ENCODE measurements around the gene MLXIPL.
"Not testable (repeated sequence)": the region's sequence is repeated elsewhere in the genome, so short reads cannot be mapped to it uniquely, and the experiment has no call there.

Gene MLXIPL

DNA sequence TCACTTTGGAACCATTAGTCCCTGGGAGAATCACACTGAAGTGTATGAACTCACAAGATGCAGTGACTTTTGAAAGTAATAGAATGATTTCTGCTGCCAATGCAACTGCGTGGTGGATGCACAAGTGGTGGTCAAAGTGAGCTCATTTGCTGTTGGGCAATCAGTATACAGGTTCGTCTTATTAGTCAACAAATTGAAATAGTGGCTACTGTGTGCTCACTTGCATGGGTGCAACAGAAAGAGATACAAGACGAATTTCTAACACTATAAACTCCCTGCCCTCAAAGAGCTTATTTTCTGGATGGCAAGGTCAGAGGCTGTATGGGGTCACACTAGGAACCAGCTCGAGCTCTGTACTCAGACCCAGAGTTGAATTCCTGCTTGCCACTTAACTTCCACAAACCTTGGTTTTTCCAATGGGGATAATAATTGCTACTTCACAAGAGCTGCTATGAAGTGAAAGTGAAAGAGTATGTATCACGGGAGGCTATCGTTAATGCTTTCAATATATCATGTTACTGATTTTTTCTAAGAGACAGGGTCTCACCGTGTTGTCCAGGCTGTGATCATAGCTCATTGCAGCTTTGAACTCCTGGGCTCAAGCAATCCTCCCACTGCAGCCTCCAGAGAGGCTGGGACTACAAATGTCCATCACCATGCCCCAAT, 58.5 kb downstream of the MLXIPL start:
- TF ChIP-seq YY1 (IDR thresholded peaks at IDR 0.05; ENCODE audit: insufficient read depth, insufficient read length) = no peak
- TF ChIP-seq SUZ12 (IDR thresholded peaks at IDR 0.05; ENCODE audit: extremely low read depth, insufficient read depth, insufficient read length) = no peak
- TF ChIP-seq ZNF274 (IDR thresholded peaks at IDR 0.05; ENCODE audit: low read depth, low read length) = no peak
- no peak for DNase-seq (ENCODE audit: low read depth, low spot score)
- Histone ChIP-seq H3K4me1 (ENCODE audit: insufficient read depth, insufficient read length) (no peaks in the 10 kb centered on the region), H3K27me3 (ENCODE audit: insufficient read depth, insufficient read length) (no peaks in the 10 kb centered on the region), H3K4me3 (ENCODE audit: insufficient read length, low read depth) (no peak overlapping the region), H3K9ac (ENCODE audit: insufficient read length, low read depth) (no peak overlapping the region), H3K36me3 (ENCODE audit: insufficient read depth, insufficient read length, low read length) (peaks cover 19% of the 10 kb centered on the region), H3K9me3 (ENCODE audit: insufficient read depth, low read length) (no peaks in the 10 kb centered on the region)

- Histone ChIP-seq H3K27me3 (ENCODE audit: insufficient read depth, insufficient read length) (no peaks in the 10 kb centered on the region), H3K9me3 (ENCODE audit: insufficient read depth, low read length) (no peaks in the 10 kb centered on the region), H3K9ac (ENCODE audit: insufficient read length, low read depth) (peak overlapping the region; percentile 8), H3K36me3 (ENCODE audit: insufficient read depth, insufficient read length, low read length) (no peaks in the 10 kb centered on the region), H3K4me3 (ENCODE audit: insufficient read length, low read depth) (no peak overlapping the region), H3K4me1 (ENCODE audit: insufficient read depth, insufficient read length) (peaks cover 4% of the 10 kb centered on the region)
- TF ChIP-seq YY1 (IDR thresholded peaks at IDR 0.05; ENCODE audit: insufficient read depth, insufficient read length) (no peak), ZNF274 (IDR thresholded peaks at IDR 0.05; ENCODE audit: low read depth, low read length) (no peak), SUZ12 (IDR thresholded peaks at IDR 0.05; ENCODE audit: extremely low read depth, insufficient read depth, insufficient read length) (no peak)
- no peak for DNase-seq (ENCODE audit: low read depth, low spot score)
These were observed 64.0 kb downstream of the MLXIPL start for GRCh38 chr7:73560109-73560835.

- no peak for TF ChIP-seq YY1 (IDR thresholded peaks at IDR 0.05; ENCODE audit: insufficient read depth, insufficient read length)
- TF ChIP-seq ZNF274 (IDR thresholded peaks at IDR 0.05; ENCODE audit: low read depth, low read length) = no peak
- TF ChIP-seq SUZ12 (IDR thresholded peaks at IDR 0.05; ENCODE audit: extremely low read depth, insufficient read depth, insufficient read length) = no peak
- peak within 1 kb of the TSS; percentile 44 for H3K4me3 ChIP-seq (ENCODE audit: insufficient read length, low read depth)
- peak within 1 kb of the TSS; percentile 85 for H3K9ac ChIP-seq (ENCODE audit: insufficient read length, low read depth)
- peaks cover 4% of the 10 kb centered on the region for H3K4me1 ChIP-seq (ENCODE audit: insufficient read depth, insufficient read length)
- no peaks in the 10 kb centered on the region for H3K9me3 ChIP-seq (ENCODE audit: insufficient read depth, low read length)
- H3K36me3 ChIP-seq (ENCODE audit: insufficient read depth, insufficient read length, low read length) = peaks cover 9% of the 10 kb centered on the region
- DNase-seq (ENCODE audit: low read depth, low spot score) = peak; percentile 43
- H3K27me3 ChIP-seq (ENCODE audit: insufficient read depth, insufficient read length) = no peaks in the 10 kb centered on the region
These were observed 66.7 kb downstream of the MLXIPL start, which contains the start of gene BCL7B for GRCh38 chr7:73557397-73558257. Gene BCL7B (minus strand): TSS chr7:73557690. CDS start chr7:73557578, 112 bp downstream.

GRCh38 chr7:73557108-73557396, 67.3 kb downstream of the MLXIPL start:
- peak; percentile 88 for DNase-seq (ENCODE audit: low read depth, low spot score)
- H3K4me1 ChIP-seq (ENCODE audit: insufficient read depth, insufficient read length) = peaks cover 4% of the 10 kb centered on the region
- no peaks in the 10 kb centered on the region for H3K27me3 ChIP-seq (ENCODE audit: insufficient read depth, insufficient read length)
- no peaks in the 10 kb centered on the region for H3K9me3 ChIP-seq (ENCODE audit: insufficient read depth, low read length)
- no peak for TF ChIP-seq YY1 (IDR thresholded peaks at IDR 0.05; ENCODE audit: insufficient read depth, insufficient read length)
- no peak for TF ChIP-seq ZNF274 (IDR thresholded peaks at IDR 0.05; ENCODE audit: low read depth, low read length)
- TF ChIP-seq SUZ12 (IDR thresholded peaks at IDR 0.05; ENCODE audit: extremely low read depth, insufficient read depth, insufficient read length) = no peak
- peak overlapping the region; percentile 44 for H3K4me3 ChIP-seq (ENCODE audit: insufficient read length, low read depth)
- H3K36me3 ChIP-seq (ENCODE audit: insufficient read depth, insufficient read length, low read length) = peaks cover 12% of the 10 kb centered on the region
- peak overlapping the region; percentile 85 for H3K9ac ChIP-seq (ENCODE audit: insufficient read length, low read depth)

- Histone ChIP-seq H3K4me3 (ENCODE audit: insufficient read length, low read depth) (peak overlapping the region; percentile 44), H3K4me1 (ENCODE audit: insufficient read depth, insufficient read length) (peaks cover 4% of the 10 kb centered on the region), H3K36me3 (ENCODE audit: insufficient read depth, insufficient read length, low read length) (peaks cover 13% of the 10 kb centered on the region), H3K9ac (ENCODE audit: insufficient read length, low read depth) (peak overlapping the region; percentile 80), H3K9me3 (ENCODE audit: insufficient read depth, low read length) (no peaks in the 10 kb centered on the region), H3K27me3 (ENCODE audit: insufficient read depth, insufficient read length) (no peaks in the 10 kb centered on the region)
- TF ChIP-seq ZNF274 (IDR thresholded peaks at IDR 0.05; ENCODE audit: low read depth, low read length) (no peak), SUZ12 (IDR thresholded peaks at IDR 0.05; ENCODE audit: extremely low read depth, insufficient read depth, insufficient read length) (no peak), YY1 (IDR thresholded peaks at IDR 0.05; ENCODE audit: insufficient read depth, insufficient read length) (no peak)
- no peak for DNase-seq (ENCODE audit: low read depth, low spot score)
These were observed 67.9 kb downstream of the MLXIPL start for GRCh38 chr7:73556208-73557107.

DNA sequence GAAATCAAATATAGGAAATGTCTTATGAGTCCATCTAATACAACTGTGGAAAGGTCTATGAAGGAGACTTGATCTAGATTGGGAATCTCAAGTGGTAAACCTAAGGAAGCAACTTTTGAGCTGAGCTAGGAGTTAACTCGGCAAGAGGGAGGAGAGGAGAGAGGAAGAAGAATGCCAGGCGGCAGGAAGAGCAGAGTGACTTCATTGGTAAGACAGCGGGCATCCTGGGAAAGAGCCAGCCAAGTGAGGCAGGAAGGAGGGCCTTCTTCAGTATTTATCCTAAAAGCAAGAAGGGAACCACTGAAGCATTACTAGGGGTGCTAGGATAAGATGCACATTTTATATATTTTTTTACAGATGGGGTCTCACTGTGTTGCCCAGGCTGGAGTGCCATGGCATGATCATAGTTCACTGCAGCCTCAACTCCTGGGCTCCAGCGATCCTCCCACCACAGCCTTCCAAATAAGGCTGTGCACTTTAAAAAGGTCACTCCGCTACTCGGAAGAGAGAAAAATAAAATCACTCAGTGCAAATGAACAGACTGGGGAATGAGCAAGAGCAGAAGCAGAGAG, 68.8 kb downstream of the MLXIPL start:
- Histone ChIP-seq H3K27me3 (ENCODE audit: insufficient read depth, insufficient read length) (no peaks in the 10 kb centered on the region), H3K36me3 (ENCODE audit: insufficient read depth, insufficient read length, low read length) (peaks cover 18% of the 10 kb centered on the region), H3K9me3 (ENCODE audit: insufficient read depth, low read length) (no peaks in the 10 kb centered on the region), H3K9ac (ENCODE audit: insufficient read length, low read depth) (peak overlapping the region; percentile 10), H3K4me3 (ENCODE audit: insufficient read length, low read depth) (no peak overlapping the region), H3K4me1 (ENCODE audit: insufficient read depth, insufficient read length) (peaks cover 4% of the 10 kb centered on the region)
- TF ChIP-seq SUZ12 (IDR thresholded peaks at IDR 0.05; ENCODE audit: extremely low read depth, insufficient read depth, insufficient read length) (no peak), ZNF274 (IDR thresholded peaks at IDR 0.05; ENCODE audit: low read depth, low read length) (no peak), YY1 (IDR thresholded peaks at IDR 0.05; ENCODE audit: insufficient read depth, insufficient read length) (no peak)
- DNase-seq (ENCODE audit: low read depth, low spot score) = no peak

DNA sequence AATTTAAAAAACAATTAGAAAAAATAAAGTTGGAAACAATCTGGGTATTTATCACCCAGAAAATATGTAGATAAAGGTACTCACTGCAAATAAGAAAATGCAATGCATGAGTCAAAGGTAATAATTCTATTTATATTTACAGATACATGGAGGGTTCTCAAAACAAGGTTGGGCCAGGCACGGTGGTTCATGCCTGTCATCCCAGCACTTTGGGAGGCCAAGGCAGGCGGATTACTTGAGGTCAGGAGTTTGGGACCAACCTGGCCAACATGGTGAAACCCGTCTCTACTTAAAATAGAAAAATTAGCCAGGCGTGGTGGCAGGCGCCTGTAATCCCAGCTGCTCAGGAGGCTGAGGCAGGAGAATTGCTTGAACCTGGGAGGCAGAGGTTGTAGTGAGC, 74.2 kb downstream of the MLXIPL start:
- H3K4me3 ChIP-seq (ENCODE audit: insufficient read length, low read depth); H3K27me3 ChIP-seq (ENCODE audit: insufficient read depth, insufficient read length); H3K9me3 ChIP-seq (ENCODE audit: insufficient read depth, low read length); H3K4me1 ChIP-seq (ENCODE audit: insufficient read depth, insufficient read length); DNase-seq (ENCODE audit: low read depth, low spot score); H3K9ac ChIP-seq (ENCODE audit: insufficient read length, low read depth): not testable (repeated sequence)
- peaks cover 30% of the 10 kb centered on the region for H3K36me3 ChIP-seq (ENCODE audit: insufficient read depth, insufficient read length, low read length)

All from NT2/D1 (cell line).